HG03354 (cell line): ENCODE measurements around the gene PLA2G2A.
"Not testable (repeated sequence)": the region's sequence is repeated elsewhere in the genome, so short reads cannot be mapped to it uniquely, and the experiment has no call there.

Experiments
- ATAC-seq: cut with Tn5 transposase; IDR thresholded peaks from one replicate; pipeline ENCODE4 v1.9.1; 2021; ENCODE audit warnings: mild to moderate bottlenecking; ENCODE audit not compliant: unreplicated experiment, poor library complexity, severe bottlenecking

The PLA2G2A gene

DNA sequence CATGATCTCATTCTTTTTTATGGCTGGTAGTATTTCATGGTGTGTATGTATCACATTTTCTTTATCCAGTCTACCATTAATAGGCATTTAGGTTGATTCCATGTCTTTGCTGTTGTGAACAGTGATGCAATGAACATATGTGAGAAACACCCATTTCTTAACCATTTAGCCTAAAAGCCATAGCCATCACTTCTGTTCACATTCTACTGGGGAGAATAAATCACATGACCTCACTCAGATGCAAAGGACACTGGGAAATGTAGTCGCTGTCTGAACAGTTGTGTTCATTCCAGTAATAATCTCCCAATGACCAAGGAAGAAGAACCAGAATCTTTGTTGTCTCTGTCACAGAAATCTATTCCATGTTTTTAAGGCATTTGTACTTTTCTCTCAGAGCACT is 40.9 kb downstream of the PLA2G2A start:
- no peak for ATAC-seq

- ATAC-seq, result no peak
Measured at GRCh38 chr1:19936061-19936750, 43.2 kb downstream of the PLA2G2A start.

DNA sequence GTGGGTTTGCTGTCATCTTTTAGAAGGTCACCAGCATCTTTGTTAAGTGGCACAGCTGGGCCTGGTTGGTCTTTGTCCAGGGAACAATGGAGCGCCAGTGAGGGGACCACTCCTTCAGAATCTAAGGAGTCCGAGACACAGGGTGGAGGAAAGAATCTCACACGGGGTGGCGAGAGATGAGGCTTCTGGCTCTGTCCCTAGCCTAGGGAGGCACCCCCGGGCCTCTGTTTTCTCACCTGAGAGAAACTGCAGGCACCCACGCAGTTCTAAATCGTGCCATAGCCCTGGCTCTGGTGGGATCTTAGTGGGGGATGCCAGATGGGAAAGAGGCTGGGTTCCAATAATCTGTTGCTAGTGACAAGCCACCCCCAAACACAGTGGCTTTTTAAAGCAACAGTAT is 45.1 kb downstream of the PLA2G2A start:
- no peak for ATAC-seq

DNA sequence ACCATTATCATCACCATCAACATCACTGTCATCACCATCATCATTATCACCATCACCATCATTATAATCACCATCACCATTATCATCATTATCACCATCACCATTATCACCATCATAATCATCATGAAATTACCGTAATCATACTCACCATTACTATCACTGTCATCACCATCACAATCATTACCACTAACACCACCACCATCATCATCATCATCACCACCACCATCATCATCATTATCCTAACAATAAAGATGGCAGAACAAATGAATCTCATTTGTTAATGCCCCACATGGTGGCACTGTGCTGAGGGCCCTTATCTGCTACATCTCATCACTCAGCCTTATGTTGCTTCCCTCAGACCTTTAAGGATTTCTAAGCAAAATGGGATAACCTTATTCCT is 46.6 kb downstream of the PLA2G2A start:
- no peak for ATAC-seq

DNA sequence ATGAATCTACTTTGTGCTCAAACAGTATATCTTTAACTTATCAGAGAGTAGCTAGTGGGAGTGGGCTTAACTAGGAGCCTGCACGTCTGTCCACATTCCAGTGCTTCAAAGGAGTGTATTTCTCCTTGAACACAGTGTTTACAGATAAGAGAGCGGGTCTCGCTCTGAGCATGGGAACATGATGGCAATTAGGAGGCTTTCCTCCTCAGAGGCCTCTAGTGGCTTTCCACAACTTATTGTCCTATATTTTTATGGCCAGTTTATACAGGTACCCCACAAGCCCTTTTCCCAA is 52.3 kb downstream of the PLA2G2A start:
- not testable (repeated sequence) for ATAC-seq

DNA sequence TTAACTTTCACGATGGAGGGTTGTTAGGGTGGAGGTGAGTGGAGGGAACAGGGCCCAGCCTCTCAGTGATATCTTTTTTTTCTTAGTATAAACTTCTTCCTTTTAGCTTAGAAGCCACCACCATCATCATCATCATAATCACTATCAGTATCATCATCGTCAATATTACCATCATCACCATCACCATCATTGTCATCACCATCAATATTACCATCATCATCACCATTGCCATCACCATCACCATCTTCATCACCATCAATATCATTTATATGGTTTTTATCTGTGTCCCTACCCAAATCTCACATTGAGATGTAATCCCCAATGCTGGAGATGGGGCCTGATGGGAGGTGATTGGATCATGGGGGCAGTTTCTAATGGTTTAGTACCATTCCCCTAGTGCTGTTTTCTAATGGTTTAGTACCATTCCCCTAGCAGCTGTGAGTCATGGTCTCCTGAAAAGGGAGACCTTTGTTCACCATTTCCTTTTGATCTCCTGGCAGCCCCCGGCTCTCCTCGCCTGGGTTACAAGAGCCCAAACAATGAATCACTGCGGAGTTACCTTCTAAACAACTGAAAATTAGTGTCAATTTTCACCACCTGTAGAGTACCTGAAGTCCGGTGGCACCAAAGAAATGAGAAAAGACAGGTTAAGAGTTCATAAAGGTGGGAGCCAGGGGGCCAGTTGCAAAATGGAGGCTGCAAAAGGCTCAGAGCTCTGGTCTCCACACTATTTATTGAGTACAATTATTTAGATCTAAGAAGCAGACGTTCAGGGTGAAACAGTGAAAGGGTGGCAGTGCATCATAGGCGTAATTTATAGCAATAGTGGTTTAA is 52.9 kb downstream of the PLA2G2A start:
- no peak for ATAC-seq
